Left lung (tissue), 10 donors: ENCODE data around the gene FGD3. TPM values are rescaled to one million over a fixed set of nuclear protein-coding genes. Genes with fewer than 3 reads are reported as not detected.
A peak's percentile ranks its signal among the peaks of the same experiment; 100 is the strongest.
"Not testable (repeated sequence)": the region's sequence is repeated elsewhere in the genome, so short reads cannot be mapped to it uniquely, and the experiment has no call there.

Experiments
- ATAC-seq: fragments of 200-7000 bp; cut with Tn5 transposase; one replicate; pipeline ENCODE4 v1.9.1; 2020; ENCODE audit warnings: moderate library complexity
- DNase-seq, 4 donors: peaks; one replicate each; pipeline ENCODE4 v3.0.0-alpha.2; 2013 to 2020
- H3K27ac ChIP-seq, 2 donors: fragments of 200-600 bp; sonication (generic) in 1 of 2; one replicate each; pipeline versions ENCODE4 v1.5.0 to v1.8.0; 2020 to 2021
- H3K27me3 ChIP-seq, 2 donors: fragments of 200-600 bp; sonication (generic) in 1 of 2; one replicate each; pipeline versions ENCODE4 v1.5.0 to v1.8.0; 2020 to 2021
- H3K36me3 ChIP-seq, 2 donors: fragments of 200-600 bp; sonication (generic) in 1 of 2; one replicate each; pipeline versions ENCODE4 v1.5.0 to v1.8.0; 2020 to 2021
- H3K4me1 ChIP-seq, 2 donors: fragments of 200-600 bp; one replicate each; pipeline ENCODE4 v1.8.0; 2021
- H3K4me3 ChIP-seq, 2 donors: fragments of 200-600 bp; sonication (generic) in 1 of 2; one replicate each; pipeline versions ENCODE4 v1.5.0 to v1.8.0; 2020 to 2021; ENCODE audit warnings: mild to moderate bottlenecking in 1 of 2
- H3K9me3 ChIP-seq, 2 donors: fragments of 200-600 bp; sonication (generic) in 1 of 2; one replicate each; pipeline versions ENCODE4 v1.5.0 to v1.8.0; 2020 to 2021
- CTCF ChIP-seq, 2 donors: fragments of 200-600 bp; sonication (generic) in 1 of 2; IDR thresholded peaks; one replicate each; pipeline versions ENCODE4 v1.5.0 to v1.8.0; 2021; ENCODE audit warnings: antibody characterized with exemption in 2 of 2
- intact Hi-C, 2 donors: fragments of 100-400 bp; cut with DNase I; formaldehyde crosslinking; loops; one replicate each; pipeline versions ENCODE4 v1.11.2 to v1.14.2; 2022
- polyA plus RNA-seq, 6 donors: library from polyadenylated mRNA; unstranded; fragments of 120-200 nt; gene quantifications; one replicate each; pipeline ENCODE4 v1.2.1, GENCODE V29; 2013; ENCODE audit not compliant: insufficient read length in 6 of 6
- total RNA-seq, 2 donors: library from RNA; stranded (reverse); fragmentation: NEBNext Ultra II Directional; extraction: Animal tissue kit (Norgen Biotek cat#: 25700); gene quantifications; one replicate each; pipeline ENCODE4 v1.2.1, GENCODE V29; 2021
- donor health status: DM: no; HTN: yes; CAD: no.
- donor health status: DM: no; HTN: no; CAD: no.

Gene FGD3
- total and polyA plus RNA-seq, 8 donors, result 4.2 to 29.9 (median 7.8) TPM

GRCh38 chr9:92990461-92990860 lies 43.1 kb downstream of the FGD3 start:
- H3K4me1 ChIP-seq, result peaks cover 0 to 24% of the 10 kb centered on the region in 2 donors
- TF ChIP-seq CTCF (IDR thresholded peaks at IDR 0.05), result no peak
- ATAC-seq (no peak), DNase-seq (no peak)
- no peaks in the 10 kb centered on the region for H3K9me3 ChIP-seq
- no peak overlapping the region for H3K4me3 ChIP-seq
- H3K27ac ChIP-seq, result no peak overlapping the region
- intact Hi-C loops, result no loop called here
- H3K27me3 ChIP-seq, result no peaks in the 10 kb centered on the region
- H3K36me3 ChIP-seq, result peaks cover 0 to 9% of the 10 kb centered on the region in 2 donors

- Histone ChIP-seq H3K9me3 (no peaks in the 10 kb centered on the region), H3K4me1 (peaks cover 0 to 12% of the 10 kb centered on the region in 2 donors), H3K27me3 (no peaks in the 10 kb centered on the region), H3K4me3 (no peak overlapping the region), H3K36me3 (peaks cover 0 to 6% of the 10 kb centered on the region in 2 donors), H3K27ac (no peak overlapping the region)
- no peak for TF ChIP-seq CTCF (IDR thresholded peaks at IDR 0.05)
- intact Hi-C loops, result no loop called here
- ATAC-seq (peak; percentile 46), DNase-seq (no peak)
These were observed 45.2 kb downstream of the FGD3 start for GRCh38 chr9:92992549-92992948.

- H3K4me1 ChIP-seq, intact Hi-C loops, ATAC-seq, H3K9me3 ChIP-seq, H3K27me3 ChIP-seq, DNase-seq, H3K27ac ChIP-seq, H3K4me3 ChIP-seq: not testable (repeated sequence)
- H3K36me3 ChIP-seq, result peaks cover 0 to 14% of the 10 kb centered on the region in 2 donors
These were observed 51.5 kb downstream of the FGD3 start for GRCh38 chr9:92998871-92999270.

GRCh38 chr9:93001031-93001430 lies 53.7 kb downstream of the FGD3 start:
- Histone ChIP-seq H3K36me3 (peaks cover 0 to 36% of the 10 kb centered on the region in 2 donors), H3K4me1 (peaks cover 0 to 11% of the 10 kb centered on the region in 2 donors), H3K4me3 (no peak overlapping the region), H3K27me3 (no peaks in the 10 kb centered on the region), H3K27ac (no peak overlapping the region), H3K9me3 (no peaks in the 10 kb centered on the region)
- ATAC-seq, result no peak
- intact Hi-C loops, result loop anchor here in 1 of 2 donors (5.0 kb wide), 1 partner anchor 106 kb away; no protein-coding TSS in a partner anchor
- TF ChIP-seq CTCF (IDR thresholded peaks at IDR 0.05), result no peak
- no peak for DNase-seq

- Histone ChIP-seq H3K4me3 (no peak overlapping the region), H3K27me3 (no peaks in the 10 kb centered on the region), H3K36me3 (peaks cover 0 to 53% of the 10 kb centered on the region in 2 donors), H3K27ac (no peak overlapping the region), H3K9me3 (no peaks in the 10 kb centered on the region), H3K4me1 (peaks cover 0 to 11% of the 10 kb centered on the region in 2 donors)
- intact Hi-C loops, result loop anchor here in 1 of 2 donors (5.0 kb wide), 1 partner anchor 105 kb away; no protein-coding TSS in a partner anchor
- no peak for TF ChIP-seq CTCF (IDR thresholded peaks at IDR 0.05)
- ATAC-seq (no peak), DNase-seq (no peak)
These were observed 55.4 kb downstream of the FGD3 start for GRCh38 chr9:93002700-93003099.
